ENCODE data around the gene SHF.

Gene SHF

DNA sequence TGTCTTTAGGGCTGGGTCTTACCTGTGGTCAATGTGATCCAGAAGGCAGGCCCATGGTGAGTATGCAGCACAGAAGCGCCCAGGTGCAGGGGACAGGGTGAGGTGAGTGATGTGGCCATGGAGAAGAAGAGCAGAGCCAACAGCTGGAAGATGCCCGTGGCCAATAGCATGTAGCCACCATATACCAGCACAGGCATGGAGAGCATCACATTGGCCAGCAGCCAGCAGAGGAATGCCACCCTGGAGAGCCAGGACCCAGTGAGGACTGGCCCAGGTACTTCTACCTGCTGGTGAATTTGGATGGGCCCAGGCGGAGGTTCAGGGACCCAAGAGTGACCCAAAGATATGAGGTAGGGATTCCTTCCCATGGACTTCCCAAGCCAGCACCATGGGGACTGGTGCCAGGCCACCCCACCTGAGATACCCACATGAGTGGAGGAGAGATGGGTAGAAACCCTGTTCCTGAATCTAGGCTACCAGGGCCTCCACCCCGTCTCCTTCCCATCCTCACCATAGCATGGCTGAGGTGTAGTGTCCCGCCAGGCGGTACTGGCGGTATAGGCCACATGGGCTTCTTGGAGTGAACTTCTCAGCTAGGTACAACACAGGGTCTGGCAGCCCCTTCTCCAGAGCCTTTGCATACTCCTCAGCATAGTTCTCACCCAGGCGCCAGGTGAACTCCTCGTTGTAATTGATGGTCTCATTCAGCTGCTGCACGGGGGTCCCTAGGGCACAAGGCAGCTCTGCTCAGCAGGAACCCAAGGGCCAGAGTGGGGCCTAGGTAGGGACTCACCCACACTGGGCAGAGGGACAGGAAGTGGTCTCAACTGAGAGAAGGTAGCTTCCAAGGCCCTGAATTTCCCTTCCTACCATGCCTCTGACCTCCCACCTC is 67.4 kb downstream of the SHF start:
- Histone ChIP-seq H3K4me2 (ENCODE audit: insufficient read depth, low read length) (no peak overlapping the region), H3K4me3 (ENCODE audit: low read depth in 1 of 2, low read length in 2 of 2) (no peak overlapping the region), H3K36me3 (ENCODE audit: insufficient read depth, low read length) (no peaks in the 10 kb centered on the region), H3K9me3 (ENCODE audit: insufficient read depth, low read length, severe bottlenecking) (no peaks in the 10 kb centered on the region), H3K27ac (ENCODE audit: low read length) (no peak overlapping the region), H3K79me2 (ENCODE audit: insufficient read depth, low read length) (no peaks in the 10 kb centered on the region), H3K9ac (ENCODE audit: low read depth, low read length) (no peak overlapping the region), H3K27me3 (ENCODE audit: insufficient read depth, low read length, poor library complexity) (peaks cover 3% of the 10 kb centered on the region), H2AFZ (ENCODE audit: low read depth, low read length) (no peak overlapping the region), H4K20me1 (ENCODE audit: insufficient read depth, low read length) (no peaks in the 10 kb centered on the region), H3K4me1 (ENCODE audit: insufficient read depth, low read length) (peaks cover 3% of the 10 kb centered on the region; the same call in 1 of the 2 replicates)
- no peak for ATAC-seq (ENCODE audit: insufficient read depth, low read depth)
- TF ChIP-seq EZH2 (IDR thresholded peaks at IDR 0.05; ENCODE audit: borderline replicate concordance, low read depth, low read length, severe bottlenecking) = no peak
- TF ChIP-seq, protein P1, sequence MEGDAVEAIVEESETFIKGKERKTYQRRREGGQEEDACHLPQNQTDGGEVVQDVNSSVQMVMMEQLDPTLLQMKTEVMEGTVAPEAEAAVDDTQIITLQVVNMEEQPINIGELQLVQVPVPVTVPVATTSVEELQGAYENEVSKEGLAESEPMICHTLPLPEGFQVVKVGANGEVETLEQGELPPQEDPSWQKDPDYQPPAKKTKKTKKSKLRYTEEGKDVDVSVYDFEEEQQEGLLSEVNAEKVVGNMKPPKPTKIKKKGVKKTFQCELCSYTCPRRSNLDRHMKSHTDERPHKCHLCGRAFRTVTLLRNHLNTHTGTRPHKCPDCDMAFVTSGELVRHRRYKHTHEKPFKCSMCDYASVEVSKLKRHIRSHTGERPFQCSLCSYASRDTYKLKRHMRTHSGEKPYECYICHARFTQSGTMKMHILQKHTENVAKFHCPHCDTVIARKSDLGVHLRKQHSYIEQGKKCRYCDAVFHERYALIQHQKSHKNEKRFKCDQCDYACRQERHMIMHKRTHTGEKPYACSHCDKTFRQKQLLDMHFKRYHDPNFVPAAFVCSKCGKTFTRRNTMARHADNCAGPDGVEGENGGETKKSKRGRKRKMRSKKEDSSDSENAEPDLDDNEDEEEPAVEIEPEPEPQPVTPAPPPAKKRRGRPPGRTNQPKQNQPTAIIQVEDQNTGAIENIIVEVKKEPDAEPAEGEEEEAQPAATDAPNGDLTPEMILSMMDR (IDR thresholded peaks at IDR 0.05; ENCODE audit: borderline replicate concordance, extremely low read depth, low read length, poor library complexity, severe bottlenecking) = no peak
- no peak for DNase-seq

DNA sequence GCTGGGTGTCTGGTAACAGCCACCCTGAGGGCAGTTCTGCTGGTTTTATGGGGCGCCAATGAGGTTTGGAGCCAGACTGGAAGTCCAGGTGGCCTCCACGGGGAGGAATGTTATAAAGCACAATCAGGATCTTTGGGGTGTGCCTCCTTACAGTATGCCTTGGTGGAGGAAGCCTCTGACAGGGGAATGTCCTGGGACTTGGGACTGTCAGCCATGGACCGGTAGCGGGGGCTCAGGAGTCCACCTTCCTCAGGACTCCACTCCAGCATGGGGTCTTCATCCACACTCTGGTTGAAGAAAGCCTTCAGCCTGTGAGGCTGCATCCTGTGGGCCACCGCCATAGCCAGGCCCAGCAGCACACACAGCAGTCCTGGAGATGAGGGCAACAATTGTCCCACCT is 68.8 kb downstream of the SHF start:
- Histone ChIP-seq H3K27me3 (ENCODE audit: insufficient read depth, low read length, poor library complexity) (peaks cover 2% of the 10 kb centered on the region), H4K20me1 (ENCODE audit: insufficient read depth, low read length) (no peaks in the 10 kb centered on the region), H3K4me2 (ENCODE audit: insufficient read depth, low read length) (no peak overlapping the region), H3K4me3 (ENCODE audit: low read depth in 1 of 2, low read length in 2 of 2) (no peak overlapping the region), H3K27ac (ENCODE audit: low read length) (no peak overlapping the region), H2AFZ (ENCODE audit: low read depth, low read length) (no peak overlapping the region), H3K79me2 (ENCODE audit: insufficient read depth, low read length) (no peaks in the 10 kb centered on the region), H3K9me3 (ENCODE audit: insufficient read depth, low read length, severe bottlenecking) (no peaks in the 10 kb centered on the region), H3K36me3 (ENCODE audit: insufficient read depth, low read length) (no peaks in the 10 kb centered on the region), H3K9ac (ENCODE audit: low read depth, low read length) (no peak overlapping the region), H3K4me1 (ENCODE audit: insufficient read depth, low read length) (peaks cover 3% of the 10 kb centered on the region; the same call in 1 of the 2 replicates)
- DNase-seq (no peak), ATAC-seq (ENCODE audit: insufficient read depth, low read depth) (no peak)
- TF ChIP-seq, protein P1 (IDR thresholded peaks at IDR 0.05; ENCODE audit: borderline replicate concordance, extremely low read depth, low read length, poor library complexity, severe bottlenecking) = no peak

DNA sequence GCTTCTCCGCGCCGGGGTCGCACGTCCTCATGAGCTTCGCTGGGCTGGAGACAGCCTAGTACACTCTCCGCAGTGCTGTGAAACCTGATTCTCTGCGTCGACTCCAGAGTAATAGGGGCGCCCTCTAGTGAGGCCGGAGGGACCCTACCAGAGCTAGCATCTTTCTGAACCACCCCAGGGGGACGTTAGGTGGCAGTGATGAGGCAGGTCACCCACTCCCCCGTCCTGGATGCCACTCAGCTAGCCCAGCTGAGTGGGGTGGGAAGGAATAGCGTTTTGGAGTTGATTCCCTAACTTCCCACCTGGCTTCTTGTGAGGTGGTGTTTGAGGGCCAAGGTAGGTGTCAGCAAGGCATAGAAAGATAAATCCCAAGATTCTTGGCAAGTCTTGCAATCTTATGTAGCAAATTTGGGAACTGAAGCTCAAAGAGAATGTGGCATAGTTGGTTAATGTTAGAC is 69.6 kb downstream of the SHF start:
- TF ChIP-seq EZH2 (IDR thresholded peaks at IDR 0.05; ENCODE audit: borderline replicate concordance, low read depth, low read length, severe bottlenecking) = no peak
- TF ChIP-seq, protein P1 (IDR thresholded peaks at IDR 0.05; ENCODE audit: borderline replicate concordance, extremely low read depth, low read length, poor library complexity, severe bottlenecking) = peak; percentile 99
- Histone ChIP-seq H3K27ac (ENCODE audit: low read length) (no peak overlapping the region), H2AFZ (ENCODE audit: low read depth, low read length) (no peak overlapping the region), H3K36me3 (ENCODE audit: insufficient read depth, low read length) (no peaks in the 10 kb centered on the region), H3K4me2 (ENCODE audit: insufficient read depth, low read length) (no peak overlapping the region), H3K9me3 (ENCODE audit: insufficient read depth, low read length, severe bottlenecking) (no peaks in the 10 kb centered on the region), H3K4me3 (ENCODE audit: low read depth in 1 of 2, low read length in 2 of 2) (no peak overlapping the region), H3K27me3 (ENCODE audit: insufficient read depth, low read length, poor library complexity) (no peaks in the 10 kb centered on the region), H3K4me1 (ENCODE audit: insufficient read depth, low read length) (peaks cover 3% of the 10 kb centered on the region; the same call in 1 of the 2 replicates), H4K20me1 (ENCODE audit: insufficient read depth, low read length) (no peaks in the 10 kb centered on the region), H3K9ac (ENCODE audit: low read depth, low read length) (no peak overlapping the region), H3K79me2 (ENCODE audit: insufficient read depth, low read length) (no peaks in the 10 kb centered on the region)
- DNase-seq (peak; percentile 83), ATAC-seq (ENCODE audit: insufficient read depth, low read depth) (peak; percentile 99)

Data from DND-41 (cell line).